Tibial artery (tissue), 4 donors: ENCODE results near the gene MAP7D2.

ENCODE experiments used
- DNase-seq, 2 donors: peaks; one replicate each; pipeline ENCODE4 v3.0.0-alpha.2; 2019
- H3K27ac ChIP-seq, 2 donors: fragments of 200-600 bp; sonication (generic) in 1 of 2; 1 replicate in 1 of 2; 2 replicates in 1 of 2; pipeline ENCODE4 v1.5.1; 2018 to 2019; ENCODE audit warnings: mild to moderate bottlenecking in 1 of 2
- H3K27me3 ChIP-seq, 2 donors: fragments of 200-600 bp; sonication (generic) in 1 of 2; one replicate each; pipeline versions ENCODE4 v1.5.1 to v1.6.0; 2016 to 2019
- H3K36me3 ChIP-seq, 3 donors: fragments of 200-600 bp; sonication (generic) in 2 of 3; one replicate each; pipeline ENCODE4 v1.5.1; 2016 to 2019; ENCODE audit warnings: mild to moderate bottlenecking in 2 of 3
- H3K4me1 ChIP-seq, 4 donors: fragments of 200-600 bp; sonication (generic) in 2 of 4; 1 replicate in 3 of 4; 2 replicates in 1 of 4; pipeline ENCODE4 v1.5.1; 2016 to 2019
- H3K4me3 ChIP-seq, 2 donors: fragments of 200-600 bp; sonication (generic) in 1 of 2; 1 replicate in 1 of 2; 2 replicates in 1 of 2; pipeline ENCODE4 v1.5.1; 2018 to 2019; ENCODE audit warnings: mild to moderate bottlenecking in 2 of 2
- H3K9me3 ChIP-seq, 3 donors: fragments of 200-600 bp; sonication (generic) in 1 of 3; one replicate each; pipeline ENCODE4 v1.5.1; 2016 to 2019
- intact Hi-C: fragments of 100-400 bp; cut with DNase I; formaldehyde crosslinking; loops from one replicate; pipeline ENCODE4 v1.15.0; 2023; ENCODE audit warnings: low total_unique reads
- TF ChIP-seq, protein P1 (sequence below), 2 experiments: fragments of 200-600 bp in 1 of 2; fragments of 450-650 bp in 1 of 2; IDR thresholded peaks; one replicate each; pipeline ENCODE4 v1.5.1; 2017 to 2019; ENCODE audit warnings: antibody characterized with exemption in 2 of 2, mild to moderate bottlenecking in 1 of 2, moderate library complexity in 1 of 2

MAP7D2 gene

DNA sequence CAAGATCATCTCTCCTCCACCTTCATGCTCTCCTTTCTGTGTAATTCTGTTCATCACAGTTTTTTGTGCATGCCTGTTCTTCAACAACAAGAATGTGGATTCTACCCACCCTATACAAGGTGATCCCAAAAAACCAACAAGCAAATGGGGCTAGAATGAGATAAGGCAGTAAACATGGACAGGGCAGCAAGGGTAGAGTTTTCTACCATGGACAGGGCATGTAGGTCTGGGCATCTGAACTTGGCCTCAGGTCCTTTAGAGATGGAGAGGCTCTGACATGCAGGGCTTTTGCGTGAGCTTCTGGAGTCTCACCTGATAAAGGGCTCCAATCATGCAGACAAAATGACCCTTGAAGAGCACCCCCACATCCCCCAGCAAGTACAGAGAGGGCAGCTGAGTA lies 36.4 kb downstream of the MAP7D2 start:
- Histone ChIP-seq H3K9me3 (no peaks in the 10 kb centered on the region), H3K4me3 (no peak overlapping the region), H3K27me3 (no peaks in the 10 kb centered on the region), H3K36me3 (no peaks in the 10 kb centered on the region), H3K4me1 (no peaks in the 10 kb centered on the region), H3K27ac (no peak overlapping the region)
- no peak for DNase-seq
- intact Hi-C loops: no loop called here
- TF ChIP-seq, protein P1, sequence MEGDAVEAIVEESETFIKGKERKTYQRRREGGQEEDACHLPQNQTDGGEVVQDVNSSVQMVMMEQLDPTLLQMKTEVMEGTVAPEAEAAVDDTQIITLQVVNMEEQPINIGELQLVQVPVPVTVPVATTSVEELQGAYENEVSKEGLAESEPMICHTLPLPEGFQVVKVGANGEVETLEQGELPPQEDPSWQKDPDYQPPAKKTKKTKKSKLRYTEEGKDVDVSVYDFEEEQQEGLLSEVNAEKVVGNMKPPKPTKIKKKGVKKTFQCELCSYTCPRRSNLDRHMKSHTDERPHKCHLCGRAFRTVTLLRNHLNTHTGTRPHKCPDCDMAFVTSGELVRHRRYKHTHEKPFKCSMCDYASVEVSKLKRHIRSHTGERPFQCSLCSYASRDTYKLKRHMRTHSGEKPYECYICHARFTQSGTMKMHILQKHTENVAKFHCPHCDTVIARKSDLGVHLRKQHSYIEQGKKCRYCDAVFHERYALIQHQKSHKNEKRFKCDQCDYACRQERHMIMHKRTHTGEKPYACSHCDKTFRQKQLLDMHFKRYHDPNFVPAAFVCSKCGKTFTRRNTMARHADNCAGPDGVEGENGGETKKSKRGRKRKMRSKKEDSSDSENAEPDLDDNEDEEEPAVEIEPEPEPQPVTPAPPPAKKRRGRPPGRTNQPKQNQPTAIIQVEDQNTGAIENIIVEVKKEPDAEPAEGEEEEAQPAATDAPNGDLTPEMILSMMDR (IDR thresholded peaks at IDR 0.05): no peak

DNA sequence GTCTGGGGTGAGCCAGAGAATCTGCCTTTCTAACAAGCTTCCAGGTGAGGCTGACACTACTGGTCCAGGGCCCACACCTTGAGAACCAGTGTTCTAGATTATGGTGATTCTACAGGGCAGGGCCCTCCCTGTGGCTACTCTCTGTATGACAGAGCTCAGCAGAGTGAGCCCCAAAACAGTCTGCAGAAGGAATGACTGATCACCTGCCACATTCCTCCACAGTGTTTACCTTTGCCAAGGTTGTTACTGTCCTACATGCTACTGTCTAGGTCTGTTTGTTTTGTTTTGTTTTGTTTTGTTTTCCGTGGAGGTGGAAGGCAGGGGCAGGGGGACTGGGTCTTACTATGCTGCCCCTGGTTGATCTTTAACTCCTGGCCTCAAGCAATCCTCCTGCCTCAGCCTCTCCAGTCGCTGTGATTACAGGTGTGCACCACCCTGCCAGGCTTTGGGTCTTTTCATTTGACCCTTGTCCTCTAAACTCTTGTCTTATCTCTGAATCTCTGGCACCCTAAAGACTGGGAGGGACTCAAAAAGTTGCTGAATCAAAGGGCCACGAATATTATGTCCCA lies 45.1 kb downstream of the MAP7D2 start:
- TF ChIP-seq, protein P1 (IDR thresholded peaks at IDR 0.05): no peak

DNA sequence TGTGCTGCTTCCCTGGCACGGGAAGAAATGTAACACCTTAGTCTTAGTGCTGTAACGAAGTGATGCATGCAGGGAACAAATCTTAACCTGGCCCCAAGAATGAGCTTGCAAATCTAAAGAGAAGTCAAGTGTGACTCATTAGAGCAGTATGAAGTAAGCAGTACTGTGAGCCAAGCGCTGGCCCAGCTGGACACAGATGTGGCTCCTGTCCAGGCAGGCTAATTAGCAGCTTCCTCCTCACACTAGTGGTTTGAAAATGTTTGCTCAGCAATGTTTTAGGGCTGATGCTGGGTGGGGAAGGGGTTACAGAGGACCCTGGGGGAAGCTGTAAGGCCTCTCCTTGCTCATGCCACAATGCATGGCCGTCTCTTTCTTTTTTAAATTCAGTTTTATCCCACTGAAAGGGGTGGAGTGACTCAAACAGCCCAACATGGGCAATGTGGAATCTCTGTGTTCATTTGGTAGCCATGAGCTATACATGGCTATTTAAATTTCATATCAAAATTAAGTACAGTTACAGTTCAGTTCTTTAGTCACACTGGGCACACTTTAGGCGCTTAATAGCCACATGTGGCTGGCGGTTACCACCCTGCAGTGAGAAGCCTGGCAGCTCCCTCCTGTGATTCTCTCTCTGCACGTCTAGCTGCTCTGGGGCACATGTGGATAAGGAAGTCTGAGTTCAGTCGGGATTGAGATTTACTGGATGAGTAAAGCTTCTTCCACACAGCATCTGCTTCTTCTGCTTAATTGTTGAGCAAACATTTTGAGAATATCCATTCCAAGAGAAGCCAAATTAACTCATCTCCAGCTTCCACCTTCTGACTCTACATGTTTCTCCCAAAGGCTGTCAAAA lies 48.8 kb downstream of the MAP7D2 start:
- Histone ChIP-seq H3K27me3 (no peaks in the 10 kb centered on the region), H3K4me3 (no peak overlapping the region), H3K9me3 (no peaks in the 10 kb centered on the region), H3K4me1 (peaks cover 0 to 12% (median 5%) of the 10 kb centered on the region in 4 donors), H3K36me3 (no peaks in the 10 kb centered on the region), H3K27ac (no peak overlapping the region)
- TF ChIP-seq, protein P1 (IDR thresholded peaks at IDR 0.05): no peak
- peak; percentile 69 to 79 for DNase-seq
- intact Hi-C loops: no loop called here

More for the DNA sequence above, 45.1 kb downstream of the MAP7D2 start:
- Histone ChIP-seq H3K27me3 (no peaks in the 10 kb centered on the region), H3K4me1 (peaks cover 0 to 12% (median 5%) of the 10 kb centered on the region in 4 donors), H3K36me3 (no peaks in the 10 kb centered on the region), H3K4me3 (no peak overlapping the region), H3K9me3 (no peaks in the 10 kb centered on the region), H3K27ac (no peak overlapping the region)
- no peak for DNase-seq
- intact Hi-C loops: no loop called here

- no peak for DNase-seq
- Histone ChIP-seq H3K4me3 (no peak overlapping the region), H3K27ac (no peak overlapping the region), H3K36me3 (no peaks in the 10 kb centered on the region), H3K4me1 (peaks cover 0 to 12% (median 5%) of the 10 kb centered on the region in 4 donors), H3K27me3 (no peaks in the 10 kb centered on the region), H3K9me3 (no peaks in the 10 kb centered on the region)
- intact Hi-C loops: no loop called here
- TF ChIP-seq, protein P1 (IDR thresholded peaks at IDR 0.05): no peak
Observed at GRCh38 chrX:20066968-20067708, 49.6 kb downstream of the MAP7D2 start.

DNA sequence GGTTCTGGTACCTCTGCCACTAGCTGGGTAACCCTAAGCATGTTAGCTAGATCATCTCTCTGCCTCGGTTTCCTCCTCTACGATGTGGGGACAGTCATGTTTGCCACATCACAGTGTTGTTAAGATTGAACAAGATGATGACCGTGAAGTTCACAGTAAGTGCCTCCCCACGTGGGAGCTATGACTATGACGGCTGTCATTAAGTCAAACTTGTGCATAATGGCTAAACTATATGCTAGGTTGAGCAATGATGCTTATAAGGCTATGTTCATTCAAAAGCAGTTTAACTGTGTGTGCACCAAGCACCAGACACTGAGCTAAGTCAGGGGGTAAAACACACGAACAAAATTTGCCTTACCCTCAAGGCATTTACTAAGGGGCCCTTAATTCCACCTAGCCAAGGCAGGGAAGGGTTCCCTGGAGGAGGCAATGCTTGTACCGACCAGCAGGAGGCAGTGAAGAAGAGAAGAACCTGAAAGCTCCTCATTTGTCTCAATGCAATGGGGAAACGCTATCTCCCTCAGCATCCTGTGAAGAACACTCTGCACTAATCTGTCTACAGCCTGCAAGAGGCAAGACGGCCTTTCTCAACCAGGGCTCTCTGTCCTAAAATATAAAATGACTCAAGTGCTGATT lies 52.9 kb downstream of the MAP7D2 start:
- no peaks in the 10 kb centered on the region for H3K36me3 ChIP-seq
- TF ChIP-seq, protein P1 (IDR thresholded peaks at IDR 0.05): no peak
- no peaks in the 10 kb centered on the region for H3K27me3 ChIP-seq
- peaks cover 0 to 12% (median 5%) of the 10 kb centered on the region in 4 donors for H3K4me1 ChIP-seq
- no peak overlapping the region for H3K4me3 ChIP-seq
- intact Hi-C loops: no loop called here
- no peak for DNase-seq
- H3K27ac ChIP-seq: no peak overlapping the region
- no peaks in the 10 kb centered on the region for H3K9me3 ChIP-seq
